HepG2 (cell line): ENCODE results near the gene PXK.

Source experiments
- CTCF ChIP-seq: sonication (generic); formaldehyde crosslinking; IDR thresholded peaks from 2 replicates; pipeline ENCODE4 v1.5.0; 2020; ENCODE audit warnings: mild to moderate bottlenecking, missing genetic modification reagents, moderate library complexity
- SMARCC2 ChIP-seq: fragments of 450-650 bp; IDR thresholded peaks from 2 replicates; pipeline ENCODE4 v1.6.1; 2017; ENCODE audit warnings: antibody characterized with exemption, mild to moderate bottlenecking
- TAF1 ChIP-seq: sonication (generic); formaldehyde crosslinking; IDR thresholded peaks from 2 replicates; pipeline ENCODE4 v1.4.0; 2020; ENCODE audit warnings: missing genetic modification reagents
- ZNF614 ChIP-seq: IDR thresholded peaks from 2 replicates; pipeline ENCODE4 v1.6.1; 2018; ENCODE audit warnings: missing biosample characterization, missing genetic modification reagents, inconsistent platforms, borderline replicate concordance

DNA sequence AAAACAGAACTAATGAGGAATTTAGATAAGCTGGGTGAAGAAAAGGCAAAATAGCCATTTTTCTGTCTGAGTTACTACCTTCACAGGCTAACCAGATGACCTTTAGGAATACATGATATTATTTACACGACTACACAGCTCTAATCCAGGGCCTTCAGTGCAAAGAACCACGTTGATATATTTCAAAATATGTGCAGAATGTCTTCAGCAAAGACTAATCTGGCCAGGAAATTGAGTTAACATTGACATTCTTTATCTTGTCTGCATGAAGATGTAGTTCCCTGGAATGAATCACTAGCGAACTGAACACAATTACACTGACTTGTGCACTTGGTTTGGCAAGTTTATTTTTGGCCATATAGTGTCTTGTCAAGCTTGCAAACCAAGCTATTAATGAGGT is 59.5 kb downstream of the PXK start:
- TF ChIP-seq CTCF (CRISPR knock-in tag) (no peak), SMARCC2 (no peak), ZNF614 (CRISPR knock-in tag) (no peak), TAF1 (CRISPR knock-in tag) (no peak)
